AG10803 (cell line): ENCODE measurements around the gene ZBTB8OS.

ENCODE experiments used
- DNase-seq: peaks from one replicate; pipeline ENCODE4 v3.0.0; 2010; ENCODE audit warnings: low read depth
- H3K4me3 ChIP-seq: 2 replicates; pipeline ENCODE4 v1.5.1; 2011; ENCODE audit warnings: mild to moderate bottlenecking, low read length, control low read depth
- CTCF ChIP-seq: conservative IDR thresholded peaks from 2 replicates; pipeline ENCODE4 v1.5.1; 2011; ENCODE audit warnings: mild to moderate bottlenecking, low read length, control low read depth, inconsistent platforms

The ZBTB8OS gene

GRCh38 chr1:32605711-32606424 lies 44.5 kb downstream of the ZBTB8OS start:
- no peak for DNase-seq
- no peak overlapping the region for H3K4me3 ChIP-seq
- TF ChIP-seq CTCF, result no peak

- no peak overlapping the region for H3K4me3 ChIP-seq
- no peak for DNase-seq
- TF ChIP-seq CTCF, result no peak
Measured at GRCh38 chr1:32600034-32600433, 50.3 kb downstream of the ZBTB8OS start.

GRCh38 chr1:32592943-32593342 lies 57.4 kb downstream of the ZBTB8OS start:
- no peak overlapping the region for H3K4me3 ChIP-seq
- DNase-seq, result peak; percentile 12
- no peak for TF ChIP-seq CTCF

GRCh38 chr1:32580348-32581017 lies 69.9 kb downstream of the ZBTB8OS start:
- no peak for TF ChIP-seq CTCF
- H3K4me3 ChIP-seq, result no peak overlapping the region
- DNase-seq, result no peak
